Gastrocnemius medialis (tissue), 4 donors: ENCODE data around the gene MAP3K10. TPM values are rescaled to one million over a fixed set of nuclear protein-coding genes. Genes with fewer than 3 reads are reported as not detected.

ENCODE experiments used
- ATAC-seq, 2 donors: fragments of 150-250 bp; one replicate each; pipeline ENCODE4 v1.9.1; 2016
- DNase-seq, 2 donors: peaks; one replicate each; pipeline ENCODE4 v3.0.0-alpha.2; 2019
- H3K27ac ChIP-seq, 4 donors: fragments of 200-600 bp; sonication (generic); 1 replicate in 1 of 4; 2 replicates in 3 of 4; pipeline ENCODE4 v1.5.1; 2016 to 2018; ENCODE audit warnings: mild to moderate bottlenecking in 2 of 4, moderate library complexity in 1 of 4
- H3K27me3 ChIP-seq, 3 donors: fragments of 200-600 bp; sonication (generic) in 2 of 3; 1 replicate in 1 of 3; 2 replicates in 2 of 3; pipeline versions ENCODE4 v1.5.1 to v1.6.0; 2016 to 2019; ENCODE audit warnings: mild to moderate bottlenecking in 1 of 3, moderate library complexity in 1 of 3
- H3K36me3 ChIP-seq, 2 donors: fragments of 200-600 bp; sonication (generic) in 1 of 2; one replicate each; pipeline ENCODE4 v1.5.1; 2017 to 2018
- H3K4me1 ChIP-seq, 2 donors: fragments of 200-600 bp; sonication (generic) in 1 of 2; one replicate each; pipeline ENCODE4 v1.5.1; 2016 to 2017; ENCODE audit warnings: mild to moderate bottlenecking in 2 of 2
- H3K4me3 ChIP-seq, 4 donors: fragments of 200-600 bp; sonication (generic) in 3 of 4; 1 replicate in 1 of 4; 2 replicates in 3 of 4; pipeline ENCODE4 v1.5.1; 2016 to 2019; ENCODE audit warnings: mild to moderate bottlenecking in 2 of 4
- H3K9me3 ChIP-seq, 3 donors: fragments of 200-600 bp; sonication (generic) in 2 of 3; 1 replicate in 1 of 3; 2 replicates in 2 of 3; pipeline ENCODE4 v1.5.1; 2016 to 2019
- CTCF ChIP-seq, 5 experiments: fragments of 450-650 bp in 3 of 5; fragments of 200-600 bp in 2 of 5; sonication (generic) in 2 of 5; IDR thresholded peaks in 4 of 5; conservative IDR thresholded peaks in 1 of 5; 1 replicate in 4 of 5; 2 replicates in 1 of 5; pipeline ENCODE4 v1.5.1; 2016 to 2019; ENCODE audit warnings: antibody characterized with exemption in 5 of 5, mild to moderate bottlenecking in 3 of 5, moderate library complexity in 3 of 5
- POLR2A ChIP-seq, 2 donors: fragments of 450-650 bp; IDR thresholded peaks; one replicate each; pipeline ENCODE4 v1.6.1; 2017; ENCODE audit warnings: antibody characterized with exemption in 2 of 2, mild to moderate bottlenecking in 2 of 2, moderate library complexity in 2 of 2
- in situ Hi-C, 4 donors: fragments of 200-750 bp; cut with MboI; loops; one replicate each; pipeline versions ENCODE4 v1.15.0 to v1.8.0; 2017; ENCODE audit warnings: low sequenced_read_pairs in 4 of 4
- intact Hi-C: fragments of 100-400 bp; cut with DNase I; formaldehyde crosslinking; loops from one replicate; pipeline ENCODE4 v1.15.1; 2023; ENCODE audit warnings: low total_unique reads
- total RNA-seq, 4 donors: library from RNA; depleted of rRNA; stranded (reverse); fragments of >200 nt; gene quantifications; one replicate each; pipeline versions ENCODE4 v1.1.0 to v1.2.3, GENCODE V29; 2016

MAP3K10 gene
- total RNA-seq, 4 donors from 2014 or later: 16.4 to 25.8 (median 21.6) TPM

- peaks cover 19 to 29% of the 10 kb centered on the region in 2 donors for H3K4me1 ChIP-seq
- no peak for ATAC-seq
- TF ChIP-seq POLR2A (IDR thresholded peaks at IDR 0.05) (no peak), CTCF (IDR thresholded peaks at IDR 0.05 in 4 of 5, conservative IDR thresholded peaks at IDR 0.05 in 1 of 5) (no peak)
- intact Hi-C loops (no loop called here), in situ Hi-C loops (loop anchor here in 2 of 4 donors (10.0 kb wide), 1 partner anchor 95 kb away; no protein-coding TSS in a partner anchor)
- H3K27me3 ChIP-seq: peaks cover 27 to 29% (median 28%) of the 10 kb centered on the region in 3 donors
- no peak overlapping the region for H3K4me3 ChIP-seq
- no peak overlapping the region for H3K27ac ChIP-seq
- no peak for DNase-seq
- H3K9me3 ChIP-seq: no peaks in the 10 kb centered on the region
- H3K36me3 ChIP-seq: peaks cover 0 to 16% of the 10 kb centered on the region in 2 donors
These were observed 38.3 kb downstream of the MAP3K10 start for GRCh38 chr19:40229484-40229883.

GRCh38 chr19:40229926-40230417, 38.7 kb downstream of the MAP3K10 start:
- Histone ChIP-seq H3K36me3 (peaks cover 0 to 21% of the 10 kb centered on the region in 2 donors), H3K4me3 (no peak overlapping the region), H3K27ac (no peak overlapping the region), H3K9me3 (no peaks in the 10 kb centered on the region), H3K27me3 (peaks cover 23 to 24% (median 24%) of the 10 kb centered on the region in 3 donors), H3K4me1 (peaks cover 19 to 29% of the 10 kb centered on the region in 2 donors)
- TF ChIP-seq CTCF (IDR thresholded peaks at IDR 0.05 in 4 of 5, conservative IDR thresholded peaks at IDR 0.05 in 1 of 5) (no peak), POLR2A (IDR thresholded peaks at IDR 0.05) (no peak)
- in situ Hi-C loops (loop anchor here in 2 of 4 donors (10.0 kb wide), 1 partner anchor 95 kb away; no protein-coding TSS in a partner anchor), intact Hi-C loops (no loop called here)
- no peak for ATAC-seq
- DNase-seq: no peak

- no peak overlapping the region for H3K27ac ChIP-seq
- TF ChIP-seq POLR2A (IDR thresholded peaks at IDR 0.05) (no peak), CTCF (IDR thresholded peaks at IDR 0.05 in 4 of 5, conservative IDR thresholded peaks at IDR 0.05 in 1 of 5) (no peak)
- DNase-seq (no peak), ATAC-seq (no peak)
- intact Hi-C loops (no loop called here), in situ Hi-C loops (no loop called here)
- no peaks in the 10 kb centered on the region for H3K9me3 ChIP-seq
- H3K27me3 ChIP-seq: peaks cover 12 to 14% (median 13%) of the 10 kb centered on the region in 3 donors
- H3K4me3 ChIP-seq: no peak overlapping the region
- peaks cover 13 to 24% of the 10 kb centered on the region in 2 donors for H3K4me1 ChIP-seq
- peaks cover under 1 to 32% of the 10 kb centered on the region in 2 donors for H3K36me3 ChIP-seq
These were observed 39.8 kb downstream of the MAP3K10 start for GRCh38 chr19:40231057-40231456.

GRCh38 chr19:40231544-40232424, 40.6 kb downstream of the MAP3K10 start:
- peaks cover 5 to 6% (median 6%) of the 10 kb centered on the region in 3 donors for H3K27me3 ChIP-seq
- in situ Hi-C loops (no loop called here), intact Hi-C loops (no loop called here)
- no peaks in the 10 kb centered on the region for H3K9me3 ChIP-seq
- no peak for DNase-seq
- no peak overlapping the region for H3K4me3 ChIP-seq
- peak in 1 of 2 donors; percentile 40 for ATAC-seq
- peak overlapping the region in 2 of 4 donors; percentile 13 to 26 for H3K27ac ChIP-seq
- peaks cover 6 to 17% of the 10 kb centered on the region in 2 donors for H3K4me1 ChIP-seq
- peaks cover 3 to 39% of the 10 kb centered on the region in 2 donors for H3K36me3 ChIP-seq
- no peak for TF ChIP-seq POLR2A (IDR thresholded peaks at IDR 0.05)
- TF ChIP-seq CTCF (IDR thresholded peaks at IDR 0.05 in 4 of 5, conservative IDR thresholded peaks at IDR 0.05 in 1 of 5): no peak
